COLO829 (cell line): ENCODE results near the gene SYPL1.
A peak's percentile ranks its signal among the peaks of the same experiment; 100 is the strongest.
"Not testable (repeated sequence)": the region's sequence is repeated elsewhere in the genome, so short reads cannot be mapped to it uniquely, and the experiment has no call there.

ENCODE experiments used
- DNase-seq: peaks from one replicate; pipeline ENCODE4 v3.0.0; 2012; ENCODE audit warnings: low spot score

SYPL1 gene

DNA sequence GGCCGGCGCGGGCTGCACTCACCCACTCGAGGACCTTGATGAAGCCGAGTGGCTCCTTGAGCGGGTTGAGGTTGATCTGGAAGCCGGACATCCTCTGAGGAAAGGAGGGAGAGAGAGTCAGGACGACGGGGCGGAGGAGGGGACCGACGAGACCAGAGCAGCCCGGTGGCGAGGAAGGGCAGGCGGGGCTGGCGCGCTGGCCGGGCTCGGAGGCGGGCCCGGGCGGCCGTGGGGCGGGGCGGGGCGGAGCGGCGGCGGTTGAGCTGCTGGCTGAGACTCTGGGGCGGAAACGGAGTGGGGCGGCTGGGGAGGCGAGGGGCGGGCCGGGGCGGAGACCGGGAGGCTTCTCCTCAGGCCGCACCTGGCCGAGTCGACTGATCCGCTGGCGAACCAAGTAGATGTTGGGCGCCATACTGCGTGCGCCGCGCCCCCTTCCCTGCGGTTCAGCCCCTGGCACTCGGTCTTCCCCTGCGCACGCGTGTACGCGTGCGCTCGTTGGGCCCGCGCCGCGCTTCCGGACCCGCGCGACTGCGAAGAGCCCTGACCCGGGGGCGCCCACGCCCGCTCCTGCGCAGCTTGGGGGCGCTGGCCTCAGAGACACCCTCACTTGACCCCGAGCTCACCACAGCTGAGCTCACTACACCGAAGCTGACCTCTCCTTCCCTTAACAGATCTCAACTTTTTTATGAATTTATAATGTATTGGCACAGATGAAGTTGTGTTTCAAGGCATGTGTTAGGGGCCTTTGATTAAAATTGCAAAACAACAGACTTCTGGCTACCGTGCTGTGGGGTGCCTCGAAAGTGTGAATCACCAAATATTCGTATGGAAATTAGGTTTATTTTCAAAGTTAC lies at the start of gene SYPL1:
Gene SYPL1 (minus strand): TSS at position 195 of the 854 bp plus-strand sequence. CDS start 104 bp downstream, at position 91.
- DNase-seq, result peak; percentile 85

DNA sequence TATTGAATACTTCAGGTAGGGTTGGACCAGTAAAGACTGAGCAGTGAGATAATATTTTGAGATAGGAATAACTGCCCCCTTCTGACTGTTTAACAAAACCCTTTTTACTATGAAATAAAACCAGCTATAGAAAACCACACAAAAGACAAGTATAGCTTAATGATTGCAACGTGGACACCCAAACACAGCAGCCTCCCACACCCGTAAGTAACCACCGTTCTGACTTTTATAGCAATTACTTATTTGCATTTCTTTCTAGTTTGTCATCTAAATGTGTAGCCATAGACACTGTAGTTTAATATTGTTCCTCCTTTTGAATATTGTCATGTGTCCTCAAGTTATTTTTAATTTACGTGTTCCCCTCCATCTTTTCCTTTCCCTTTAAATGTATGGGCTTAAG lies 42.9 kb upstream of the SYPL1 start:
- no peak for DNase-seq

DNA sequence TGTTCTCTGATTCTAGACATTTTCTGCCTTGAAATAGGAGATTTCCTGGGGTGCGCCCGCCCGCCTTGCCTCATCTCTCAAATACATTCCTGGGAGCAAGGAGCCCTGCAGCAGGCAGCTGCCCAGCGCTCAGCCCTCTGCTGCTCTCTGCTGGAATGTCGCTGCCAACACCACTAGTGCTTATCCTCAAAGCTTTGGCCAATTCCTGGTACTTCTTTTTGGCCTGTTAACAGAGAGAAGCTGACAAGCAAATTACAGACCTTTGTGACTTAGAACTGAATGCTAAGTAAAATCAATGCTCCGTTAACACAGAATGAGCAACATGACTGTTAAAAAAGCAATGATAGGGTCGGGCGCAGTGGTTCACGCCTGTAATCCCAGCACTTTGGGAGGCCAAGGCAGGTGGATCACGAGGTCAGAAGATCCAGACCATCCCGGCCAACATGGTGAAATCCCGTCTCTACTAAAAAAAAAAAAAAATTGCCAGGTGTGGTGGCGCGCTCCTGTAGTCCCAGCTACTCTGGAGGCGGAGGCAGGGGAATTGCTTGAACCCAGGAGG lies 41.9 kb upstream of the SYPL1 start:
- DNase-seq, result peak; percentile 90

DNA sequence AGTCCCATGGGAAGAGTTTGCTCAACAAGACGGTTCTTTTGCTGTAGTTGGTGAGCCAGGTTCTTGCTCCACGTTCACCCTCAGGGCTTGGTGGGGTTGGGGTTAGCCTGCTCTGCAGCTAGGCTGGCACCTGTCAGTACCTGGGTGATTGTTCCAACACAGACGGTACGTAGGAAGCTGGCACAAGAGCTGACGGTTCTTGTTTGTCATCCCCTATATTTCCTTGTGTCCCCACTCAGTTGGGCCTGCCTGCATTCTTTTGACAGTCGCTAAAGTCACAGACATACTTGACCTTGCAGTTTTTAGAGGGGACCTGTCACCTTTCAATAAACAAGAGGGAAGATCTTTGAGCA lies 40.2 kb upstream of the SYPL1 start:
- DNase-seq, result no peak

DNA sequence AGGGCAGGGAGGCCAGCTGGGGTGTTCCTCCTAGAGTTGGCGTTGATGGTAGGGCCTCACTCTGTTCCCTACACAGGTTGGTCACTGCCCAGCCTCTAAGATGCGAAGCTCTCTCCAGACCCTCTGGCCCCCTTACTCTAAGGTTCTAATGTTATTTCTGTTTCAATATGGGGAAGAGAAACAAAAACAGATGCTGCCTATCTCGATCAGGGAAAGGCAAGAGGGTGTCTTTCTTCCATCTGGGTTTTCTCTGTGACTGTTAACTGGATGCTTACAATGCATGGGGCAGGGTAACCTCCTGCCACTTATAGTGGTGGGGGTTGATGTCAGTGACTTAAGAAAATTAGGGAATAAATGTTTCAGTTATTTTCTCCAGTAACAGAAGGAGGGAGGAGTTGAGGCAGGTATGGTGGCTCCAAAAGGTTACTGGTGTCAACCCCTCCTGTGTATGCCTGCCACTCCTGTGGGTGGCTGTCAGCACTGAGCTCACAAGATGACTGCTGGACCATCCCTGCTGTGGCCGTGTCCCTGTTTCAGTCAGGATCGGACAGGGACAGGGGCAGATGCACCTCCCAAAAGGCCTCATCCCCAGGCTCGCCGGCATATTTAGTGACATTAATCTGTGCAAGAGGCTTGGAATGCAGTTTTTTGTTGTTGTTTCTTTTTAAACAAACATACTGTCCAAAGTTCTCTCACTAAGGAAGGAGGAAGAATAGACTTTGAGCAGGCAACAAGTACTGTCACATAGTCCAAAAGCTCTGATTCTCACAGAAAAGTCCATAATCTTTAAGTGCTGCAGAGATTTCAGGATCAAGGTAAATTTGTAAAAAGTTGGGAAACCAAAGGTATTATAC lies 39.6 kb upstream of the SYPL1 start:
- DNase-seq, result no peak

DNA sequence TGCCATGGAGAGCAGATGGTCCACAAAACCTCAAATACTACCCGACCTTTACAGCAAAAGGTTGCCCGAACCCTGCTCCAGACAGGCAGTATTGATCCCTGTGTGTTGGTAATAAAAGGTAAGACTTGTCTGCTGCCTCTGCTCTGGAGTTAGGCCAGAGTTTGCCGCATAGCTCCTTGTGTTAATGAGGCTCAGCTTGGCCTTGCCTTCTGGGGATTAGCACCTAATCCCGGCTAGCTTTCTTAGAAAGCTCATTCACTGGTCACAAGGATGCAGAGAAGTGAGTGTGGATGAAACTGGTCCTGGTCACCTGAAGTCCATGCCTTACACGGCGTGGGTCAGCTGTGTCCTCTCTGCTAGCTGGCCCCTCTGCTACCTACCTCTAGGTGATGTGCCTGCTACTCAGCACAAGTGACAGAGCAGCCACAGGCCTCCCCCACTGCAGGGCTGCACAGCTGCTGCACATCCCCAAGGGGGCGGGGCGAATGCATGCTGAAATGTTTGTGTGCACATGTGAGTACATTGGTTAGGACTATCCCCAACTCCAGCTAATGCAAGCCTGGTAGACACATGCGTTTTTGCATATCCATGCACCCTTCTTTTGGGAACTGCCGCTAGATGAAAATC lies 31.7 kb upstream of the SYPL1 start:
- DNase-seq, result no peak

DNA sequence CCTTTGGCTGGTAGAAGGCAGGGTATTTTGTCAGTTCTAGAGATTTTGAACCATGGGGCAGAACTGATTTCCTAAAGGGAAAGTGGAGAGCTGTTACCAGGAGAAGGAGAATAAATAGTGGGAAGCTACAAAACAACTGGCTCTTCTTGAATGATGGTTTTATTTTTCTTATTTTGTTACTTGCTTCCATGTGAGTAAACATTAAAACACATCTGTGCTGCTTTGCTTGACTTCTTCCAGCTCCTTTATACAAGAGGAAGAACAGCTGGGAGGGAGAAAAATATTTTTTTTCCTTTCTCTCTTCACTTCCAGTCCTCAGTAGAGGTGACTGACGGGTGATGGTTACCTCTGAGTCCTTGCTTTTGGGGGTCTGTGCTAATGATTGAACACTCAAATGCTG lies 30.0 kb upstream of the SYPL1 start:
- no peak for DNase-seq

DNA sequence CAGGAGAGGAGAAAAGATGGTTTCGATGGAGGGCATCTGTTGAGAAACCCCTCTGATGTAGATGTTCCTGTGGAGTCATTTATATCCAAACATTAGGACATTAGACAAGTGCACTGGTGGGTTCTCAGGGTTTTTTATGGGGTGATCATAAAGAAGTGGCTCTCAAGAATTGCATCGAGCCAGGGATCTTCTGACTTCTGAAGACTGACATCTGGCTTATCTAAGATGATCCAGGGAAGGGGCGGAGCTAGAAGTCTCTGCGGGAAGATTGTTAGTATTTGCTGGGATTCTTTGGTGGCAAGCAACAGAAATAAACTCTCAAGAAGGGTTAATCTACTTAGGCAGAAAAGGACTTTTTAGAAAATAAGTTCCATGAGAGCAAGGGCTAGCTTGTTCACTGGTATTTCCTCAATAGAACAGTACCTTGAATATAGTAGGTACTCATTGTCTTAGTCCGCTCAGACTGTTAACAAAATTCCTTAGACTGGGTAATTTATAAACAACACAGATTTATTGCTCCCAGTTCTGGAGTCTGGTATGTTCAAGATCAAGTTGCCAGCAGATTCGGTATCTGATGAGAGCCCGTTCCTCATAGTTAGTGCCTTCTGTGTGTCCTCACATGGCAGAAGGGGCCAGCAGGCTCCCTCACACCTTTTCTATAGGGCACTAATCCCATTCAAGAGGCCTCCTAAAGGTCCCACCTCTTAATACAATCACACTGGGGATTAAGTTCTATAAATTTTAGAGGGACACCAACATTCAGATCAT lies 28.5 kb upstream of the SYPL1 start:
- no peak for DNase-seq

DNA sequence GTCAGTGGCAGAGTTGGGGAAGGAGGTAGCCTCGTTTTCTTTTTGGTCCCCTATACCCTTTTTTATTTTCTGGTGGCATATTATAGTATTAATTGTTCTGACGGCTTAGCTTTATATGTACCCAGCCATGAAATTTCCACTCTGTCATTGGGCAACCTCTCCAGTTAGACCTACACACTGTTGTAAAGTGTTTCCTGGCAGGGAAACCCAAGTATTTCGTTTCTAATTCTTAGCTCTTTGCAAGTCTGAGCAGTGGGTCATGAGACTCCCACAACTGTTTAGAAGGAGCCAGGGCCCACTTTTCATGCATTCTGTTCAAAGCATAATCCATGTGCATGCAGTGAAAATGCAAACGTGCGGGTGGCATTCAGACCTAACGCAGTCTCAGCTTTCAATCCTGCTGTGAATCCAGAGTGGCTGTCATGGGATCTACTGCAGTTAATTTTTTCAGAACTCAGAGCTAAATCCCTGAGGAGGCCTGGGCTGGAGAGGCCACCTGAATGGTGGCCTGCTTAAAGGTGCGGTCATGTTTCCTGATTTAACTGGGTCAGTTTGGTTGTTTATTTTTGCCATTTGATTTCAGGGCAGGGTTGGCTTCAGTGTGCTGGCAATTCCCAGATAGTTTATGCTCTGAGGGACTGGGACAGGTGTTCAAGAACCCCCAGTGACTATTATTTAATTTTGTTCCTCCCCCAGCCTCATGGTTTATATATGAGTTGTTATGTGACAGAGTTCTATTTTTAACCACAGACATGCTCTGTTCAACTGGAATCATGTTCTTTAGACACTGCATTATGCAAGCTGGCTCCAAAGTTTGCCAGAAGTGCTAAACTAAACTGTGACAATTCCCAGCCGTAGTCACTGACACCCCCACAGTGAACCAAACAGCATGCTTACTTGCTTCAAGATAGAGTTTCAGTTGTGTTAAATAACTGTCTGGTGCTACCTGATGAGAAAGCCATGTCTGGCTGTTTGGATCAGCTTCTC lies 27.4 kb upstream of the SYPL1 start:
- DNase-seq, result no peak

DNA sequence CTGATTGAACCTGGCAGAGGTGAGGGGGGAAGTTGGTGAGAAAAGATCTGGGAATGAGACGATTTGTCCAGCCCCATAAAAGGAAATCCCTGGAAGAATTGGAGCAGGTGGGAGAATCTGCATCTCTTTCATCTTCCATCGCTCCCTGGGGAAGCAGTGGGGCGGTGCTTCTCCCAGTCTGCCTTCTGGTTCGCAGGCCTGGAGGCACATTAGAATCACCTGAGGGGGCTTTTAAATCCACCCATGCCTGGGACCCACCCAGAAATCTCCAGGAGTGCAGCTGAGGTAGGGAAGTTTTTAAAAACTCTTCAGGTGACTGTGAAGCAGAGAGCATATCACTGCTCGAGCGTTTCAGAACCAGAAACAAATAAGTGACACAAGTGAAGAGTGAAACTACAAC lies 26.7 kb upstream of the SYPL1 start:
- DNase-seq, result no peak

DNA sequence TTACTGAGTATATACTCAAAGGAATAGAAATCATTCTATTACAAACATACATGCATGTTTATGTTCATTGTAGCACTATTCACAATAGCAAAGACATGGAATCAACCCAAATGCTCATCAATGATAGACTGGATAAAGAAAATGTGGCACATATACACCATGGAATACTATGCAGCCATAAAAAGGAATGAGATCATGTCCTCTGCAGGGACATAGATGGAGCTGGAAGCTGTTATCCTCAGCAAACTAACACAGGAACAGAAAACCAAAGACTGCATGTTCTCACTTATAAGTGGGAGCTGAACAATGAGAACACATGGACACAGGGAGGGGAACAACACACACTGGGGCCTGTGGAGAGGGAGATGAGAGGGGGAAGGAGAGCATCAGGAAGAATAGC lies 26.1 kb upstream of the SYPL1 start:
- DNase-seq, result not testable (repeated sequence)

DNA sequence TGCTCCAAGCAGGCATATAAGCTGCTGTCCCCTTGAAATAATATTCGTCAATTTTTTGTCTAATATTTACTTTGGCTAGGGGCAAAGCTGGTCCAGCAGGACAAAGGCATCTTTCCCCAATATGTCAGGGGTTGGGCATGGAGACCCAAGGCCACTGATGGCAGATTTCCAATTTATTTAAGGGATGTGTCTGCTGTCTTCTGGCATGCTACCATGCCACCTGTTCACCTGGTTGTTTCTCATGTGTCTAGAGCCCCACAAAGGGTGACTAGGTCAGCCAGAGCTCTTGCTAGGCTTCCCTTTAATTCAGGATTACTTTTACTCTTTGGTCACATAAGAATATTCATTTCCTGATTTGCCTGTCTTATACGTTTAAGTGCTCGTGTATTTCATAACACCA lies 22.1 kb upstream of the SYPL1 start:
- DNase-seq, result no peak

DNA sequence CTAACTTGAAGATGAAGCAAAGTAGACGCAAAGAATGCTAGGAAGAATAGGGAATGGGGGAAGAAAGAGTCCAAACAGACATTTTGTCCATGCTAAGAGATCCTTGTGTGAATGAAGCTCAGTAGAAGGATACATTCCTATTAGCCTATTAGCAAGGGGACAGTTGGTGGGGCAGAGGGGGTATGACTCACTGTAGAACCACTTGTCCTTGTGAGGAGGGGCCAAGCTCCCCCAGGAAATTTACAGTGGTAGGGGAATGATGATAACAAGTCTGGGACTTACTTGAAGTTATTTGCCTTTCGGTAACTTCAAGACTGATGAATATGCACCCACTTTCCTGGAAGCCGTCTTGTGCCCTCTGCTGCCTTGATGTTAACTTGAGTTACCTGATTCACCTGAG lies 17.2 kb upstream of the SYPL1 start:
- no peak for DNase-seq

DNA sequence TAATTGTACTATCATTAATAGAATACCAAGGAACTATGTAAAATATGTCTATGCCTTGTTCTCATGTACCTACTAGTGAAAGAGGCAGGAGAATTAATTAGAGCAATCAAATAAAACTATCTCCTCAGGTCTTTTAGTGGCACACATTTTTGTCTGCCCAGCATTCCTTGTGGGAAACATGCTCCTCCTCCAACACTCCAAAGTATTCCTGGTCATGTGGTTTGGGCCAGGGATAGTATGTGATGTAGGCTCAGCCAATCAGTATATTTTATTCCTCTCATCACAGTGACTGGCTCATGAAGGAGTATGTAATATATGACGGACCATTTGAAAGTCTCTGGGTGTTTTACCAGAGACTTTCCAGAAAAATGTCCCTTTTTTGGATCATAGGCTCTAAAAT lies 16.7 kb upstream of the SYPL1 start:
- DNase-seq, result no peak

DNA sequence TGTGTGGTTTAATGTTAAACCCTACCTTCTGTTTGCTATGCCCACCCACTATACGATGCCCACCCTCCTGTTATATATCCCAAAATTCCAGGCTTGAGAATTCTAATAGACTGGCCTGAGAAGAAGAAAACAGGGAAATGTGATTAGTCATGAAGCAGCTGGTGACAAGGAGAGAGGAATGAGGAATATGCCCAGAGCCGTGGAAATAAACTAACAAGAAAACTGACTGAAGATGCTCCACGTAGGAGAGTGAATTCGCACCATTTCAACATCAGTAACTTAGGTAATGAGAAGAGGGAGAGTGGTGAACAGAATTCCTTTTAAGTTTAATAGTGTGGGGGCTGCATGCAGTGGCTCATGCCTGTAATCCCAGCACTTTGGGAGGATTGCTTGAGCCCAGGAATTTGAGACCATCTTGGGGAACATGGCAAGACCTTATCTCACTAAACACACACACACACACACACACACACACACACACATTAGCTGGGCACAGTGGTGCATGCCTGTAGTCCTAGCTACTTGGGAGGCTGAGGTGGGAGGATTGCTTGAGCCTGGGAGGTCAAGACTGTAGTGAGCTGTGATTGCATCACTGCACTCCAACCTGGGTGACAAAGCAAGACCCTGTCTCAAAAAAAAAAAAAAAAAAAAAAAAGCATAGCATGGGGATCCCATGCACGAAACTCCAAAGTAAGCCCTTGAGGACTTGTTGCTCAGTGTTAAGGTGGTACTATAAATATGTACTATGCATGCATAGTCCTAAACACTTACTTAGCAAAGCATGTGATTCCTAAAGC lies 16.1 kb upstream of the SYPL1 start:
- DNase-seq, result no peak

DNA sequence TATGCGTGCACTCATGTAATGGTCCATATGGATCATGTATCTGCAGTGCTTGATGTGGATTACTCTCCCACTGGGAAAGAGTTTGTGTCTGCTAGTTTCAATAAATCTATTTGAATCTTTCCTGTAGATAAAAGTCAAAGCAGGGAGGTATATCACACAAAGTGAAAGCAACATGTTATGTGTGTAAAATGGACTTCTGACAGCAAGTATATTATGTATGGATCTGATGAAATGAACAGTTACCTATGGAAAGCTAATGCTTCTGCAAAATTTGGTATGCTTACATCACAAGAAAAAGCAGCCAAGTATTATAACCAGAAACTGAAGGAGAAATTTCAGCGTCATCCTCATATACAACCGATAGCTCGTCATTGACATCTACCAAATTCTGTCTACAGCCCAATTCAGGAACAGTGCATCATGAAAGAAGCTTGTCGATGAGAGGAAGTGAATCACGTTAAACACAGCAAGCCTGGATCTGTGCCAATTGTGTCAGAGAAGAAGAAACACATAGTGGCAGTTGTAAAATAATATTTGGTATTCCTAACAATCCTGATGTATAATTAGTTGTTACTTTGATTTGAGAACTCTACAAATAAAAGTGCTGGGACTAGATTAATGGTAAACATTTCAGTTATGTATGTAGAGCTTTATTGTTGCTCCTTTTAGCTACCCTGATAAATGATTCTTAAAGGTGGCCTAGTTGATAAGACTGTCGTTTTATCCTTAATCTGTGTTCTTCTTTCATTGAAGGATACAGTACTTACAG lies 14.2 kb upstream of the SYPL1 start:
- DNase-seq, result peak; percentile 57

DNA sequence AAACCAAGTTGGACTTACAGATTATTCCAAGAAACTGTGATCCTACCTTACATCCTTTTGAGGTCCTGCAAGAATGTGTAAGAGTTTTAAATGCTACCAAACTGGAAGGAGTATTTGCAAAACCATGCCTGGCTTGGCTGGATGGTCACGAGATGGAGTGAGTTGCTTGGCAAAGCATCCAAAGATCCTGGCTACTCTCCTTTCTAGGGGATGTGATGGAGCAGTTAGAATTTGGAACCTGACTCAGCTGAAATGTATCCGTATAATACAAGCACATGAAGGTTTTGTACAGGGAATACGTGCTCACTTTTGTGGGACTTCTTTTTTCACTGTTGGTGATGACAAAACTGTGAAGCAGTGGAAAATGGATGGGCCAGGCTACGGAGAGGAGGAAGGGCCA lies 13.3 kb upstream of the SYPL1 start:
- DNase-seq, result no peak

DNA sequence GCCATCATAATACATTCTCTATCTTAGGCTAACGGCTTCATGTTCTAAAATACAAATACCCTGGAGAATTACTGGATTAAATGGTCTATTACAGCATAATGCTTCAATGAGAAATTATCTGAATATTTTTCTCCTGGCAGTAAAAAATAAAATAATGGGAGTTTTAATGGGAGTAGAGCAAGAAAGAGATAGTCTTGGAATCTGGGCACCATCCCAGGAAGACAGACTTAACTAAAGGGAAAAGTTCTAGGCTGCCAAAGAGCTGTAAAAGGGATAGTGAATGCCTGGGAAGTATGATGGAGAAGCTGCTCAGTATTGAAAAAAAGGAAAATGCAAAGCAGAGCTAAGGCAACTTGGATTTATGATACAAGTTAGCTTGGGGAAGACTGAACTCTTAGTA lies 12.1 kb upstream of the SYPL1 start:
- DNase-seq, result no peak

DNA sequence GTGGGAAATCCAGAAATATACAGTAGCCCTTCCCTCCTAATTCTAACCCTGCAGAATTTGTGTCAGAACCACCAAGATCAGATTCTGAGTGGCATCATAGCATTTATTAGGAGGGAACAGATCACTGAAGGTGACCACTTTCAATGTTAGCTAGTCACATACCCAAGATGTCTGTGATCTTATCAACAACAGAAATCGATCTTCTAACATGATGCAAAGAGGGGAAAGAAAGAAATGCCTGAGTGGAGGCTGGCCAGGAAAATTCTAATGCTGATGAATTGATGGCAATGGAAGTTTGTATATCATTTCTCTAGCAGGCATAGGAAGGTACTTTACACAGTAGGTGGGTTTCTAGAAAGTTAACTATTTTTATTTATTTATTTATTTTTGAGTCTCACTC lies 10.6 kb upstream of the SYPL1 start:
- DNase-seq, result no peak
